ENCODE results near the gene BTBD9.

Gene BTBD9

DNA sequence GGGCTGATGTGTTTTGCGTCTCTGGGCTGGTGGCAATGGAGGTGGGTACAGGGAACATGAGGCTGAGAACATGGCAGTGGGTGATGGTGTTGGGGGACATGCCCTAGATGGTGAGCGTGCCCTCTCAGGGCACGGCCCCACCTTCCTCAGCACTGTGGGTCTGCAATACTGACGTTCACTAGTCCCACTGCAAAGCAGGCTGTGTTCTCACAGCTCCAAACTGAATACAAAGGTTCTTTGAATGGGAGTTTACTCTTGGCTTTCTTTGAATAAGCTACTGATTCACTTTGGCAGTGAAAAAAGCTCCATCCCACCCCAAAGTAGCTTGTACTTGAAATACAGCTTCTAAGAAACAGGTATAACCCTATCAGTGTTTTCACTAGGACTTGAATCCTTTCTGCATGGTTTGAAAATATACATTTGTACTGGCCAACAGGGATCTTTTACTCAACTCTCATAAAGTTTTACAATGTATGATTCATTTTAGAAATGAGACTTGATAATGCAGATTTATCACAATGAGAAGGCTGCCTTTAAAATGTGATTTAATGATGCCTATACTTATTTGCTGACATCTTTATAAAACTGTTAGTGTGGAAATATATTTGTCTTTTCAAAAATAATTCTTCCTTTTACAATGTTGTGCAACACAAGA, 419.5 kb downstream of the BTBD9 start:
- no peak for ATAC-seq
- TF ChIP-seq, protein P1, sequence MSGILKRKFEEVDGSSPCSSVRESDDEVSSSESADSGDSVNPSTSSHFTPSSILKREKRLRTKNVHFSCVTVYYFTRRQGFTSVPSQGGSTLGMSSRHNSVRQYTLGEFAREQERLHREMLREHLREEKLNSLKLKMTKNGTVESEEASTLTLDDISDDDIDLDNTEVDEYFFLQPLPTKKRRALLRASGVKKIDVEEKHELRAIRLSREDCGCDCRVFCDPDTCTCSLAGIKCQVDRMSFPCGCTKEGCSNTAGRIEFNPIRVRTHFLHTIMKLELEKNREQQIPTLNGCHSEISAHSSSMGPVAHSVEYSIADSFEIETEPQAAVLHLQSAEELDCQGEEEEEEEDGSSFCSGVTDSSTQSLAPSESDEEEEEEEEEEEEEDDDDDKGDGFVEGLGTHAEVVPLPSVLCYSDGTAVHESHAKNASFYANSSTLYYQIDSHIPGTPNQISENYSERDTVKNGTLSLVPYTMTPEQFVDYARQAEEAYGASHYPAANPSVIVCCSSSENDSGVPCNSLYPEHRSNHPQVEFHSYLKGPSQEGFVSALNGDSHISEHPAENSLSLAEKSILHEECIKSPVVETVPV (CRISPR knock-in tag; IDR thresholded peaks at IDR 0.05) = no peak

DNA sequence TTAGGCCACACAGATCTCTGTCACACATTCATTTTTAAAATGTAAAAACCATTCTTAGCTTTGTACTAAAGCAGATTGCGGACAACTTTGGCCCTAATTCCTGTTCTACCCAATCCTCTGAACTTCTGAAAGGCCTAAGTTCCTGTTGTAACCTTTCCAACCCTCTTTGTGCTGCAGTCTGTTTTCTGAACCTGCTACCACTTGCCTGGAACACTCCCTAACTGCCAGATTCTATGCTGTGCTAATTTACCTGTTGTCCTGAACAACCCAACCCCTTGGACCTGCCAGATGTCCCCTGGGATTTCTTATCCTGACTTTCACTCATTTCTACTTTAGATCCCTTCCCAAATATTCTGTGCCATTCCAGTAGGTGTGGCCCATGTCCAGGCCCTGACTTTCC, 421.5 kb downstream of the BTBD9 start:
- ATAC-seq = no peak
- TF ChIP-seq ZNF70 (CRISPR knock-in tag; IDR thresholded peaks at IDR 0.05) (no peak), ZFP30 (CRISPR knock-in tag; IDR thresholded peaks at IDR 0.05) (no peak), ARNTL (CRISPR knock-in tag; IDR thresholded peaks at IDR 0.05; ENCODE audit: borderline replicate concordance, low read depth) (no peak), ESRRG (CRISPR knock-in tag; IDR thresholded peaks at IDR 0.05) (no peak), CSDC2 (CRISPR knock-in tag; IDR thresholded peaks at IDR 0.05) (no peak), BACH2 (CRISPR knock-in tag; IDR thresholded peaks at IDR 0.05; ENCODE audit: borderline replicate concordance) (no peak)

DNA sequence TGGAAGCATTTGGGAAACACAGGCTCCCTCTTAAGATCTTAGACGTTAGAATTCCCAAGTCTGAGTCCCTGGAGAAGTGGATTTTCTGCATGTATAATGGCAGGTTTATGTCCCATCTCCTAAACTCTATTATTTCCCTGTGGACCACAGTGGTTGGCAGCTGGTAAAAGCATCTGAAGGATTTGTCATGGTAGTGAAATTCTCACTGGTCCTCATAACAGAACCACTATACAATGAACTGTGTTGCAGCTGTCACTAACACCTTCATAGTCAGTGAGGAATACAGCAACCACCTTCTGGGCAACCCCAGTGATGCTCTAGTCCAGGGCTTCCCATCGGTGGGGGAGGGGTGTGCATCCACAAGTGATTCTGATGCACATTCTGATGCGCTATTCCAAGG, 423.3 kb downstream of the BTBD9 start:
- no peak for ATAC-seq
- TF ChIP-seq, protein P2, sequence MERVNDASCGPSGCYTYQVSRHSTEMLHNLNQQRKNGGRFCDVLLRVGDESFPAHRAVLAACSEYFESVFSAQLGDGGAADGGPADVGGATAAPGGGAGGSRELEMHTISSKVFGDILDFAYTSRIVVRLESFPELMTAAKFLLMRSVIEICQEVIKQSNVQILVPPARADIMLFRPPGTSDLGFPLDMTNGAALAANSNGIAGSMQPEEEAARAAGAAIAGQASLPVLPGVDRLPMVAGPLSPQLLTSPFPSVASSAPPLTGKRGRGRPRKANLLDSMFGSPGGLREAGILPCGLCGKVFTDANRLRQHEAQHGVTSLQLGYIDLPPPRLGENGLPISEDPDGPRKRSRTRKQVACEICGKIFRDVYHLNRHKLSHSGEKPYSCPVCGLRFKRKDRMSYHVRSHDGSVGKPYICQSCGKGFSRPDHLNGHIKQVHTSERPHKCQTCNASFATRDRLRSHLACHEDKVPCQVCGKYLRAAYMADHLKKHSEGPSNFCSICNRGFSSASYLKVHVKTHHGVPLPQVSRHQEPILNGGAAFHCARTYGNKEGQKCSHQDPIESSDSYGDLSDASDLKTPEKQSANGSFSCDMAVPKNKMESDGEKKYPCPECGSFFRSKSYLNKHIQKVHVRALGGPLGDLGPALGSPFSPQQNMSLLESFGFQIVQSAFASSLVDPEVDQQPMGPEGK (CRISPR knock-in tag; IDR thresholded peaks at IDR 0.05; ENCODE audit: borderline replicate concordance) = no peak
- TF ChIP-seq OSR1 (CRISPR knock-in tag; IDR thresholded peaks at IDR 0.05) (no peak), ZNF70 (CRISPR knock-in tag; IDR thresholded peaks at IDR 0.05) (no peak), ZNF8 (CRISPR knock-in tag; IDR thresholded peaks at IDR 0.05) (no peak), ZC3H10 (CRISPR knock-in tag; IDR thresholded peaks at IDR 0.05) (no peak), ZNF565 (CRISPR knock-in tag; conservative IDR thresholded peaks at IDR 0.05; ENCODE audit: low read depth) (no peak), TOX (CRISPR knock-in tag; IDR thresholded peaks at IDR 0.05; ENCODE audit: borderline replicate concordance) (no peak)

DNA sequence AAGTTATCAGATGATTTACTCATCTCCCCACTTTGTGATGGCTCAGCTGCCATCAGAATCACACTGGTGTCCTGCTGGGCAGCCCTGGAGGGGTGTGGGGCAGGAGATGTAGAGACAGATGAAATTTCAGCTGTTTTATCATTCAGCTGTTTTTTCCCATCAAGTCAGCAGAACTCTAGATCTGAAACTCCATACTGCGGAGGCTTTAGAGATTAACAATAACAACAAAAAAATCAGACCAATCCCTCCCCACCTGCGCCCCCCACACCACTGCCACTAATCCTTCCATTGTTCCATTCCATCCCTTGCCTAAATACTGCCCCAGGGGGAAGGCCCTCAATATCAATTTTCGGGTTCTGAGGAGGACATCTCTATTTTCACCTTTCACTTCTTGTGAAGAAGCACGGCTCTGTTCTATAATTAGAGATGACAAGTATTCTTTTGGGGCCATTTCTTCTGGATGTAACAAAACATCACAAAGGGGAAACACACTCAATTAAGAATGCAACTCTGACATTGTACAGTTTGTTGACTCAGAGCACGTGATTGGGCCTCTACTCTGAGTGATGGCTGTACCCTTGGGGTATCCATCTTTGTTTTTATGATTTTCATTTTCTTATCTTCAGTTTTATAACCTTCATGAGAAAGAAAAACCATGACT, 423.9 kb downstream of the BTBD9 start:
- TF ChIP-seq ISL1 (CRISPR knock-in tag; IDR thresholded peaks at IDR 0.05) (no peak), BACH2 (CRISPR knock-in tag; IDR thresholded peaks at IDR 0.05; ENCODE audit: borderline replicate concordance) (no peak), RARB (CRISPR knock-in tag; IDR thresholded peaks at IDR 0.05) (no peak), ARNTL (CRISPR knock-in tag; IDR thresholded peaks at IDR 0.05; ENCODE audit: borderline replicate concordance, low read depth) (no peak), ESRRG (CRISPR knock-in tag; IDR thresholded peaks at IDR 0.05) (no peak)
- no peak for ATAC-seq

DNA sequence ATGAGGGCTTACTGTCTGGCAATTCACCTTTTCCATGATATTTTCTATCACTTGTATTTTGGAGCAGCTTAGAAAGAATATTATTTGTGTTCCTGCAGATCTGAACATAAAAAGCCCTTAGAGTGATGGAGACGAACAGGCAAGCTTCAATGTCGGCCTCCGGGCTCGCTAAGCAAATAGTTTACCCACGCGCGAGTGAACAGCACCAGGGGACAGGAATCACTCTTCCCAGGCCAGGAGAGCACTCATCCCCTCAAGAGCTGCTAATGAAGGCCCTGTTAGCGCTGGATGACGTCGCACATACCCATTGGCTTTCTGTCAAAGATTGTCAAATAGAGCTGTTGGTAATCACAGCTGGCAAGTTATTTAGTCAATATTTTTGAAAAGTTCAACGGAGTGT, 424.5 kb downstream of the BTBD9 start:
- no peak for ATAC-seq
- TF ChIP-seq, protein P1 (CRISPR knock-in tag; IDR thresholded peaks at IDR 0.05) = no peak
- TF ChIP-seq ZNF565 (CRISPR knock-in tag; conservative IDR thresholded peaks at IDR 0.05; ENCODE audit: low read depth) = no peak
- TF ChIP-seq ZFP30 (CRISPR knock-in tag; IDR thresholded peaks at IDR 0.05) = no peak
- no peak for TF ChIP-seq TCF4 (CRISPR knock-in tag; IDR thresholded peaks at IDR 0.05; ENCODE audit: borderline replicate concordance)
- TF ChIP-seq, protein P2 (CRISPR knock-in tag; IDR thresholded peaks at IDR 0.05; ENCODE audit: borderline replicate concordance) = no peak
- TF ChIP-seq ZNF8 (CRISPR knock-in tag; IDR thresholded peaks at IDR 0.05) = no peak
- no peak for TF ChIP-seq SNAI2 (CRISPR knock-in tag; IDR thresholded peaks at IDR 0.05)
- TF ChIP-seq, protein P3, sequence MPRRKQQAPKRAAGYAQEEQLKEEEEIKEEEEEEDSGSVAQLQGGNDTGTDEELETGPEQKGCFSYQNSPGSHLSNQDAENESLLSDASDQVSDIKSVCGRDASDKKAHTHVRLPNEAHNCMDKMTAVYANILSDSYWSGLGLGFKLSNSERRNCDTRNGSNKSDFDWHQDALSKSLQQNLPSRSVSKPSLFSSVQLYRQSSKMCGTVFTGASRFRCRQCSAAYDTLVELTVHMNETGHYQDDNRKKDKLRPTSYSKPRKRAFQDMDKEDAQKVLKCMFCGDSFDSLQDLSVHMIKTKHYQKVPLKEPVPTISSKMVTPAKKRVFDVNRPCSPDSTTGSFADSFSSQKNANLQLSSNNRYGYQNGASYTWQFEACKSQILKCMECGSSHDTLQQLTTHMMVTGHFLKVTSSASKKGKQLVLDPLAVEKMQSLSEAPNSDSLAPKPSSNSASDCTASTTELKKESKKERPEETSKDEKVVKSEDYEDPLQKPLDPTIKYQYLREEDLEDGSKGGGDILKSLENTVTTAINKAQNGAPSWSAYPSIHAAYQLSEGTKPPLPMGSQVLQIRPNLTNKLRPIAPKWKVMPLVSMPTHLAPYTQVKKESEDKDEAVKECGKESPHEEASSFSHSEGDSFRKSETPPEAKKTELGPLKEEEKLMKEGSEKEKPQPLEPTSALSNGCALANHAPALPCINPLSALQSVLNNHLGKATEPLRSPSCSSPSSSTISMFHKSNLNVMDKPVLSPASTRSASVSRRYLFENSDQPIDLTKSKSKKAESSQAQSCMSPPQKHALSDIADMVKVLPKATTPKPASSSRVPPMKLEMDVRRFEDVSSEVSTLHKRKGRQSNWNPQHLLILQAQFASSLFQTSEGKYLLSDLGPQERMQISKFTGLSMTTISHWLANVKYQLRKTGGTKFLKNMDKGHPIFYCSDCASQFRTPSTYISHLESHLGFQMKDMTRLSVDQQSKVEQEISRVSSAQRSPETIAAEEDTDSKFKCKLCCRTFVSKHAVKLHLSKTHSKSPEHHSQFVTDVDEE (CRISPR knock-in tag; IDR thresholded peaks at IDR 0.05) = no peak
- no peak for TF ChIP-seq TOX (CRISPR knock-in tag; IDR thresholded peaks at IDR 0.05; ENCODE audit: borderline replicate concordance)
- TF ChIP-seq, protein P4, sequence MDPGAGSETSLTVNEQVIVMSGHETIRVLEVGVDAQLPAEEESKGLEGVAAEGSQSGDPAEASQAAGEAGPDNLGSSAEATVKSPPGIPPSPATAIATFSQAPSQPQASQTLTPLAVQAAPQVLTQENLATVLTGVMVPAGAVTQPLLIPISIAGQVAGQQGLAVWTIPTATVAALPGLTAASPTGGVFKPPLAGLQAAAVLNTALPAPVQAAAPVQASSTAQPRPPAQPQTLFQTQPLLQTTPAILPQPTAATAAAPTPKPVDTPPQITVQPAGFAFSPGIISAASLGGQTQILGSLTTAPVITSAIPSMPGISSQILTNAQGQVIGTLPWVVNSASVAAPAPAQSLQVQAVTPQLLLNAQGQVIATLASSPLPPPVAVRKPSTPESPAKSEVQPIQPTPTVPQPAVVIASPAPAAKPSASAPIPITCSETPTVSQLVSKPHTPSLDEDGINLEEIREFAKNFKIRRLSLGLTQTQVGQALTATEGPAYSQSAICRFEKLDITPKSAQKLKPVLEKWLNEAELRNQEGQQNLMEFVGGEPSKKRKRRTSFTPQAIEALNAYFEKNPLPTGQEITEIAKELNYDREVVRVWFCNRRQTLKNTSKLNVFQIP (CRISPR knock-in tag; IDR thresholded peaks at IDR 0.05; ENCODE audit: borderline replicate concordance, low read depth) = no peak
- no peak for TF ChIP-seq ESRRG (CRISPR knock-in tag; IDR thresholded peaks at IDR 0.05)
- TF ChIP-seq RARB (CRISPR knock-in tag; IDR thresholded peaks at IDR 0.05) = no peak
- no peak for TF ChIP-seq OSR1 (CRISPR knock-in tag; IDR thresholded peaks at IDR 0.05)
